Mesendoderm (in vitro differentiated cells): ENCODE results near the gene OR52M1.

Experiments used
- DNase-seq: peaks from one replicate; pipeline ENCODE4 v3.0.0; 2013
- H2AK5ac ChIP-seq: 2 replicates; pipeline ENCODE4 v1.6.1; 2013; ENCODE audit warnings: low read length, inconsistent platforms
- H2BK120ac ChIP-seq: 2 replicates; pipeline ENCODE4 v1.6.1; 2013; ENCODE audit warnings: low read depth, mild to moderate bottlenecking, low read length, moderate library complexity, mixed read lengths
- H2BK15ac ChIP-seq: replicated peaks from 2 replicates; pipeline ENCODE4 v1.6.1; 2013; ENCODE audit warnings: low read depth, mild to moderate bottlenecking, moderate library complexity
- H2BK5ac ChIP-seq: 2 replicates; pipeline ENCODE4 v1.6.1; 2013; ENCODE audit warnings: low read length, inconsistent platforms
- H3K18ac ChIP-seq: 2 replicates; pipeline ENCODE4 v1.6.1; 2013; ENCODE audit warnings: mild to moderate bottlenecking, low read length, mixed read lengths
- H3K23ac ChIP-seq: one replicate; pipeline ENCODE4 v1.6.1; 2013; ENCODE audit warnings: low read length
- H3K27ac ChIP-seq: 2 replicates; pipeline ENCODE4 v1.5.1; 2013; ENCODE audit warnings: low read depth, mild to moderate bottlenecking, inconsistent platforms, low read length, moderate library complexity
- H3K27me3 ChIP-seq: 2 replicates; pipeline ENCODE4 v1.6.1; 2013; ENCODE audit warnings: low read length, control low read depth, mild to moderate bottlenecking, inconsistent platforms; ENCODE audit not compliant: insufficient read depth, poor library complexity
- H3K36me3 ChIP-seq: 2 replicates; pipeline ENCODE4 v1.6.1; 2013; ENCODE audit warnings: low read length, inconsistent platforms; ENCODE audit not compliant: control insufficient read depth, insufficient read depth
- H3K4ac ChIP-seq: one replicate; pipeline ENCODE4 v1.6.1; 2013; ENCODE audit warnings: low read depth, mild to moderate bottlenecking, low read length, moderate library complexity
- H3K4me1 ChIP-seq: 2 replicates; pipeline ENCODE4 v1.6.1; 2013; ENCODE audit warnings: low read depth, low read length, inconsistent platforms; ENCODE audit not compliant: control insufficient read depth
- H3K4me2 ChIP-seq: 2 replicates; pipeline ENCODE4 v1.6.1; 2013; ENCODE audit warnings: low read length
- H3K4me3 ChIP-seq: 2 replicates; pipeline ENCODE4 v1.5.1; 2013; ENCODE audit warnings: mild to moderate bottlenecking, low read length
- H3K56ac ChIP-seq: one replicate; pipeline ENCODE4 v1.6.1; 2013; ENCODE audit warnings: low read length
- H3K79me1 ChIP-seq: 2 replicates; pipeline ENCODE4 v1.6.1; 2013; ENCODE audit warnings: low read length, inconsistent platforms
- H3K79me2 ChIP-seq: 2 replicates; pipeline ENCODE4 v1.6.1; 2013; ENCODE audit warnings: mild to moderate bottlenecking, low read length; ENCODE audit not compliant: control insufficient read depth, insufficient read depth
- H3K9ac ChIP-seq: 2 replicates; pipeline ENCODE4 v1.6.1; 2013; ENCODE audit warnings: low read length, inconsistent platforms
- H4K5ac ChIP-seq: one replicate; pipeline ENCODE4 v1.6.1; 2013; ENCODE audit warnings: low read length
- H4K8ac ChIP-seq: one replicate; pipeline ENCODE4 v1.6.1; 2013; ENCODE audit warnings: low read depth, mild to moderate bottlenecking, control low read depth, low read length, moderate library complexity
- WGBS: extraction: QIAGEN DNeasy Blood & Tissue Kit; methylation state at CpG from one replicate; pipeline ENCODE4 v1.1.7; 2013; ENCODE audit warnings: low lambda C conversion rate, missing lambda C conversion rate; ENCODE audit not compliant: insufficient coverage; ENCODE audit errors: extremely low coverage; 5-methylcytosine and 5-hydroxymethylcytosine counted together

The OR52M1 gene

GRCh38 chr11:4593739-4594138, 48.7 kb downstream of the OR52M1 start, which contains the start of gene OR52I1:
Gene OR52I1 (plus strand): TSS chr11:4594039. CDS start chr11:4594039, 0 bp downstream.
- no peaks in the 10 kb centered on the region for H3K4me1 ChIP-seq
- H4K8ac ChIP-seq = no peak within 1 kb of the TSS
- no peaks in the 10 kb centered on the region for H3K36me3 ChIP-seq
- H2BK5ac ChIP-seq = no peak within 1 kb of the TSS
- H3K23ac ChIP-seq = no peak within 1 kb of the TSS
- no peak within 1 kb of the TSS for H3K4me2 ChIP-seq
- DNase-seq = no peak
- no peak within 1 kb of the TSS for H3K9ac ChIP-seq
- H4K5ac ChIP-seq = no peak within 1 kb of the TSS
- no peak within 1 kb of the TSS for H3K56ac ChIP-seq
- H3K79me1 ChIP-seq = no peaks in the 10 kb centered on the region
- H2AK5ac ChIP-seq = no peak within 1 kb of the TSS
- no peaks in the 10 kb centered on the region for H3K79me2 ChIP-seq
- WGBS = no CpG with 5 or more reads among the region's 1 CpG
- no peak within 1 kb of the TSS for H3K27ac ChIP-seq
- no peak within 1 kb of the TSS for H2BK15ac ChIP-seq
- H3K18ac ChIP-seq = no peak within 1 kb of the TSS
- H3K4ac ChIP-seq = no peak within 1 kb of the TSS
- H3K27me3 ChIP-seq = no peaks in the 10 kb centered on the region
- H3K4me3 ChIP-seq = no peak within 1 kb of the TSS
- H2BK120ac ChIP-seq = no peak within 1 kb of the TSS
